ENCODE measurements around the gene NFYA.
"Not testable (repeated sequence)": the region's sequence is repeated elsewhere in the genome, so short reads cannot be mapped to it uniquely, and the experiment has no call there.

Gene NFYA

DNA sequence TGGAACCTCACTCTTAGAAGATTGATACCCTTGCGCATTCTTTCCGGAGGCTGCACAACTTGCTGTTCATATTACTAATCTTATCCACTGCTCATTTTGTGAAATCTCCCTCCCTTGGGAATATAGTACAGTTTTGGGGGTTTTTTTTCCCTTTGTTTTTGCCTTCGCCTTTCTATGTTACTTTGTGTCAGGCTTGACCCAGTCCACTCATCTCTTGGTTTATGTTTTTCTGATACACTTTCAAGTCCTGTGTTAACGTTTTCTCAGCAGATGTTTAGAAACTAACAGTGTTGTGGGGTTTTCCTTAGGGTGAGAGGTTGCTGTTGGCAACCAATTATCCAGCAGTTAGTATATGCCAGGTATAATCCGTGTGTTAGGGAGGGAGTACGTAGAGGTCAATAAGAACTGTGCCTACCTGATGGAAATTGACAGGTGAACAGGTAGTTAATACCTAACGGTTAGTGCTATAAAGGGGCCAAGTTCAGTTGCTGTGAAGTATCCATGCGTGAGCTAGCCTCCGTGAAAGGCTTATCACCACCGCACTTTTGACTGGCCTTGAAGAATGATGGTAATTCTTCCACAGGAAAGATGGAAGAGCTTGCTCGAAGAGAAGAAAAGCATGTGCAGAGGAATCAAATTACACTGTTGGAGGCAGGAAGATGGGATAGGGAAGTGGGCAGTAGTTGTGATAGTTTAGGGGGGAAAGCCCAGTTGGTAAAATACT is 1.4 kb downstream of the NFYA start:
- DNase-seq, result no peak

DNA sequence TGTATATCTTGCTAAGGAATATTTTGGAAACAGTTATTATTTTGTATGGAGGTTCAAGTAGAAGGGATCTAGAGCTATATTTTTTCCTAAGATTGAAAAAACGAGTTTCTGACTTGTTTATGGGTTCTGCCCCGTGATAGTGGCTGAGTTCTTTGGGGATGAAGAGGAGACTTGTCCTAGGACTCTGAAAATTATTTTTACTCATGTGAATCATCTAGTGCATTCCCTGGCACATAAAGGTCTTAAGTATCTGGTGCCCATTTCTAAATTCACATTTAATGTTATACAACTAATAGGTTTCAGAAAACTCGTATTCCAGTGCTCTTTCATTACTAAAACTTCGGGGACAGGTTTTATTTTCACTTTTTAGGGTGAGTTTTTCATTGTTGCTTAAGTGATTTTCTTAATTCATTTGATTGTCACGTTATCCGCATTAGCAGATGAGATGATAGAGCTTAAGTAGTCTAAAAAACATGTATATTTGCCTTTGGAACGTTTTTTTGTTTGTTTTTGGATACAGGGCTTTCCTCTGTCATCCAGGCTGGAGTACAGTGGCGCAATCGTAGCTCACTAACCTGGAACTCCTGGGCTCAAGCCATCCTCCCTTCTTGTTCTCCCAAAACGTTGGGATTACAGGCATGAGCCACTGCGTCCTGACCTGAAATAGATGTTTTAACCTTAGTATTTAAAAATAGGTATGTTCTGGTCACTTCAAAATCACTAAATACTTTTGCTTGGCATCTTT is 2.1 kb downstream of the NFYA start:
- DNase-seq, result no peak

GRCh38 chr6:41075651-41076626 is 3.2 kb downstream of the NFYA start:
- DNase-seq, result no peak

DNA sequence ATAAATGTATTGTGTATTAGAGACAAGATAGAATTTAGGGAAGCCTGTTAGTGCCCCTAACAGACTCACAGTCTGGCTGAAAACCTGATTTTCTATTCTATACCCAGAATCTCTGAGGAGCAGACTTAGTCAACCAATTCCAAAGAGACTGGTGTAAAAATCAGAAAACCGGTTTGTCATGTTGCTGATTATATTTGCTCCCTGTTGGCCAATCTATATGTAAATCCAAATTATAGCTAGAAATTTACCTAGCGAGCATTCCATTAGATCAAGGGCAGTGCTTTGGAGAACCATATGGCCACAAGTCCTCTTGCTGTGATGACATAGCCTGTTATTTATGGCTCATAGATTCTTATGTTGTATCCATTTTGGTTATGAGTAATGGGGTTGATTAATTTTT is 4.8 kb downstream of the NFYA start:
- DNase-seq, result no peak

GRCh38 chr6:41078101-41078500 is 5.3 kb downstream of the NFYA start:
- DNase-seq, result no peak

- no peak for DNase-seq
Measured at GRCh38 chr6:41079080-41079479, 6.3 kb downstream of the NFYA start.

GRCh38 chr6:41080621-41081020 is 7.8 kb downstream of the NFYA start:
- DNase-seq, result no peak

DNA sequence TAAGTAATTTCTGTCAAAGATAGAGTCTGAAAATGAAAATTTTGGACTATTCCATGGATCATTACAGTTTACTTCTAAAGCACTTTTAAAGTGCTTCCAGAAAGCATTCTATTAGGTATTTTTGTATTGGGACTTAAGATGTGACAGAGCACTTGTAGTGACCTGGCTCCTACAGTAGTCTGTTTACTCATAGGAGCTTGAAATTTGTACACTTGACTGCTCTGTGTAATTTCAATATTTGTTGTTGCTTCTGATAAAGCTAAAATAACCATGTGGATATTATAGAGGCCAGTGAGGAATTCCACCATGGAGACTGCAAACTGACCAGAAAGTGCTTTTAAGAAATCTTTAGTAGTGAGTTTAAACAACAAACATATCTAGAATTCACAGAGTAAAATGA is 10.3 kb downstream of the NFYA start:
- DNase-seq, result no peak

DNA sequence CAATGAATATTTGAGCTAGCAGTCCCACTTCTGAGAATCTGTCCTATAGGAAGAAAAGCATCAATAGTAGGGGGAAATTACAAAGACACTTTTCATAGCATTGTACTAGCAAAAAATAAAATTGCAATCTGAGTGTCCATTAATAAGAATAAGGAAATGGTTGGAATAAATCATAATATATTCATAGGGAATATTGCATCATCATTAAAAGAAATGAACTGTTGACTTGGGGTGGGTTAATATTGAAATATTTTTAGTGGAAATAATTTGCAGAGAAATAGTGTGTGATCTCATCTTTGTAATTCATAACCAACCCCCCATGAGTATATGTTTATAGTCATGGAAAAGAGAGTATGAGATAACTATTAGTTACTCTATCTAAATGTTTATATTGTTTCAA is 12.4 kb downstream of the NFYA start:
- no peak for DNase-seq

DNA sequence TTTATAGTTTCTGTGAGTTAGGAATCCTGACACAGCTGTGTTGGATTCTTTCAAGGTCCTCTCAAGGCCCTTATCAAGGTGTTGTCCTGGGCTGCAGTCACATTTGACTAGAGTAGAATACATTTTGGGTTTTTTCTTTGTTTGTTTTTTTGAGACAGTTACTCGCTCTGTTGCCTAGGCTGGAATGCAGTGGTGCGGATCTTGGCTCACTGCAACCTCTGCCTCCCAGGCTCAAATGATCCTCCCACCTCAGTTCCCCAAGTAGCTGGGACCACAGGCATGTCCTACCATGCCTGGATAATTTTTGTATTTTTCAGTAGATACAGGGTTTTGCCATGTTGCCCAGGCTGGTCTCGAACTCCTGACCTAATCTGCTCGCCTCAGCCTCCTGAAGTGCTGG is 15.7 kb downstream of the NFYA start:
- no peak for DNase-seq

GRCh38 chr6:41090841-41091761 is 18.3 kb downstream of the NFYA start:
- no peak for DNase-seq

DNA sequence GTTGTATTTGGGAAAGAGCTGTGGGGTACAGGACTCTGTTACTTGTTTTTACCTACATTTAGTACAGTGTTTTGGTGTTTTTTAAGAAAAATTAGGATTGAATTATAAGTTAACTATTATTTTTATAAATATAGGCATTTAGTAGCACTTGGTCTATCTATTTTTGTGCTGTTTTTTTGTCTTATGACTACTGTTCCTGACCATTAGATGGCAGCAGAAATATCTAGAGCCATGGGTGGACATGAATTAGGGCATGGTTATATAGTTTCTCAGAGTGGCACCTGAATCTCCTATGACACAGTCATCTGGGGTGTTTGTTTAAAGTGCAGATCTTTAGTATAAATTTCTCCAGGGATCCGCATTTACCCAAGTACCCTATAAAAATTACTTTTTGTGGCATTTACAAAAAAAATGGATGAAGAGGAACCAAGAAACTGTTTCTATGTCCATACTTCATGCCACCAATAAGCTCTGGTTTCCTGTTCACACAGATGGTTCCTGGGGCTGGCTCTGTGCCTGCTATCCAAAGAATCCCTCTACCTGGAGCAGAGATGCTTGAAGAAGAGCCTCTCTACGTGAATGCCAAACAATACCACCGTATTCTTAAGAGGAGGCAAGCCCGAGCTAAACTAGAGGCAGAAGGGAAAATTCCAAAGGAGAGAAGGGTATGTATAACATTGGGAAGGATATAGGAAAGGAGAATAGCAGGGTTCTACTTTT is 19.8 kb downstream of the NFYA start:
- no peak for DNase-seq

DNA sequence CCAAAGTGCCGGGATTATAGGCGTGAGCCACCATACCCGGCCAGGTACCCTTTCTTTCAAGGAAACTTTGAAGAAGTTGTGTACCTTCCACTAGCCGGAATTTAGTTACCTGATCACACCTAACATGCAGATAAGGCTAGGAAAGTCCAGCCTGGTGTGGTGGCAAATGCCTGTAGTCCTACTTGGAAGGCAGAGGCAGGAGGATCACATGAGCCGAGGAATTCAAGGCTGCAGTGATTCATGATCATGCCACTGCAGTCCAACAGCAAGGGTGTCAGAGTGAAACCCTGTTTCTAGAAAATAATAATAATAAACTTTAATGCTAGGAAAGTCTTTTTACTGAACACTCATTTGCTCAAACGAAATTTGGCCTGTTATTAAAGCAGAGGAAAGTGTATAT is 21.0 kb downstream of the NFYA start:
- no peak for DNase-seq

DNA sequence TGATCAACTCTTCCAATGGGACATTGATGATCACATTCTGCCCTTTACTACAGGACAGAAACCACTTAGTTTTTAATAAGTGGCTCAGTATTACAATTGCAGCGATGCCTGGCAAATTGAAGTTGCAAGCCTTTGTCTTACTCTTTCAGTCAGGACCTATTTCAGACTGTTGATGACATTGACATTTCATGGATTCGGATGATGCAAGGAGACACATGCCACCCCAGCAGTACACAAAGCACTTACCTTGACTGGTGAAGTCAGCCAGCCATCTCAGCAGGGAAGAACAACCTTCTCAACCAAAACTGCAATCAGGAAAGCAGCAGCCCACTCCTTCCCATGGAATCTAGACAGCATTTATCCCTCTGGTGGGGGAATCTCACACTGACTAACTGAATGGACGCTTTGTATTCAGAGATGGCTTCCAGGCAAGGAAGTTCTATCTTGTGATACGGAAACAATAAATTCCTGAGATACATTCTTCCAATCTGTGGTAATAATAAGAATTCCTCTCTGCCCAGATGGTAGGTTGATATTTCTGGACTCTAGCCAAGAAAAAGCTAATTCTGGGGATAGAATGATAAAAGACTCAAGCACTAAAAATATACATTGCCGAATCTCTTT is 24.8 kb downstream of the NFYA start:
- DNase-seq, result no peak

DNA sequence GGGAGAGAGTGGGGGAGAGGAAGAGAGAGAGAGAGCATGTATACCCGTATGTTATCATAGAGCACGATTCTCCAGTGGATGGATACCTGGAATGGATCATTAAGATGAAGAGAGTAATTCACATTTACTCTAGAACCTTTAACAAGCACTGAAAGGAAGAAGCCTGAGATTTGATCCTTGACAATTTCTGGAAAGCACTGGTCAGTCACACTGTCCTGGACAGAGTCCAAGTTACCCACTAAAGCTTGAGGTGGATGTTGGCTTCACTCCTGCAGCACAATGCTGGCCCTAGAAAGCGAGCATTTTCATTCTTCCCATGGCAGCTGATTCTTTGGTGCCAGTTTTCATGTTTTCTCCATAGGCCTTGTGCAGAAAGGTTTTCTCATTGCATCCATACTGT is 25.6 kb downstream of the NFYA start:
- DNase-seq, result no peak

GRCh38 chr6:41100871-41101287 is 28.1 kb downstream of the NFYA start:
- no peak for DNase-seq

DNA sequence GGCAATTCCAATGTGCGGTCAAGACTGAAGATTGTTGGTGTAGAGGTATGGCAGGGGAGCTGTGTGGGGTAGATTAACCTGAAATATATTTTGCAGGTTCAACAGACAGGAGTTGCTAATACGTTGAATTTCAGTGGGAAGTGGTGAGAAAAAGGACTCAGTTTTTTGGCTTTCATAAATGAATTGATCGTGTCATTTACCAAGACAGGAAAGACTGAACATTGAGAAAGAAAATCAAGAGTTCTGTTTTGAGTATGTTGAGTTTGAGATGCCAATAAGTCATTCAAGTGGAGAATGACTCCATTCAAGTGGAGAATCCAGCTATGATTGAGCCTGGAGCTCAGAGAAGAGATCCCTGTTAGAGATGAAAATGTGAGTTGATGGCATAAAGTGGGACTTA is 31.1 kb downstream of the NFYA start:
- no peak for DNase-seq

DNA sequence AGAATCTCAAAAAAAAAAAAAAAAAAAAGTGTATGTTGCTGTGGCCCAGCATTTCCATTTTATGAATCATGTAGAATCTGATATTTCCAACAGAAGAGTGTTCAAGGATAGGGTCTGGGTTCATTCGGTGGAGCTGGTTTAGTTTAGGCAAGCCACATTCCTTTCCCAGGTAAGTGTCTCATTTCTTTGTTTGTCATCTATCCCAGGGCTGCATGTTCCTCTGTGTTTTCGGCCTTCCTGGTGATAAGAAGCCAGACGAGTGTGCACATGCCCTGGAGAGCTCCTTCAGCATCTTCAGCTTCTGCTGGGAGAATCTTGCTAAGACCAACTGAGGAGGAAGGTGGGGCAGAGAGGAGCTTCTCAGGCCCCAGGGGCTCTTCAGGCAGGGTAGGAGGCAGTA is 38.2 kb downstream of the NFYA start:
- no peak for DNase-seq

DNA sequence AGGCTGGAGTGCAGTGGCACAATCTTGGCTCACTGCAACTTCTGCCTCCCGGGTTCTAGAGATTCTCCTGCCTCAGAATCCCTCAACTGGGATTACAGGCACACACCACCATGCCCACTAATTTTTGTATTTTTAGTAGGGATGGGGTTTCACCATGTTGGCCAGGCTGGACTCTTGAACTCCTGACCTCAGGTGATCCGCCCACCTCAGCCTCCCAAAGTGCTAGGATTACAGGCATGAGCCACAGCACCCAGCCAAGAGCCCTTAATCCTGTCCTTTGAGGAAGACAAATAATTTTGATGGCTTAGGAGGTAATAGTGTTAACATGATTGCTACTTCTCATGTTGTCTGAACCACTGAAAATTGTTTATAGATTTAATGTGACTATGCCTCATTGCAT is 42.3 kb downstream of the NFYA start:
- DNase-seq, result not testable (repeated sequence)

GRCh38 chr6:41119508-41119907 is 46.7 kb downstream of the NFYA start:
- DNase-seq, result no peak

- no peak for DNase-seq
Measured at GRCh38 chr6:41120058-41120457, 47.3 kb downstream of the NFYA start.
